ENCODE measurements around the gene OR2J1. TPM values are rescaled to one million over a fixed set of nuclear protein-coding genes. Genes with fewer than 3 reads are reported as not detected.

The OR2J1 gene
- total RNA-seq: not detected in 2 replicates

GRCh38 chr6:29099190-29099589 lies at the start of gene OR2J1:
Gene OR2J1, plus strand, starts transcription at chr6:29099490. Its CDS starts 1,453 bp downstream, at chr6:29100943.

DNA sequence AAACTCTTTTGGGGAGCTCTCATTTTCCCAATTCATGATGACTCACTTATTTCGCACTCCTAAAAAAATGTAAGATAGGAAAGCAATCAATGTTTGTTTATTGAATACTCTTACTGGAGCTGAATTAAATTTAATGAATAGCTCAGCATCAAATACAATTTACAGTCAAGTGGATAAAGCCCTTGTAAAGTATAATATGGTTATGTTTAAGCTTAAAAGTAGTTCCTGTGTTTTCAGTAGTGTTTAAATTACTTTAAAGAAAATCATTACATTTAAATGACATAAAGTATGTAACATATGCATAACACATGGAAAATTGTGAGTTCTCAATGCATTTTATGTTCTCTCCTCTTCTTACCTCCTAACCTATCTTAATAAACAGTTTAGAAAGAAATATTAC lies 12.1 kb upstream of the OR2J1 start, which contains the start of gene OR2B3:
OR2B3 (minus strand) TSS at position 101 of the 400 bp plus-strand sequence; CDS start at position 36, 65 bp downstream.

GRCh38 chr6:29107758-29108157 lies 8.5 kb downstream of the OR2J1 start, which contains the start of gene OR2J3:
Gene OR2J3, plus strand, starts transcription at chr6:29108058. Its CDS starts 3,833 bp downstream, at chr6:29111891.

Other genes with a start within 250 kb of the OR2J1 start
- 39.9 and 41.6 TPM in 2 replicates for gene TRIM27, start 175.5 kb upstream of the OR2J1 start, total RNA-seq
- gene ZNF311, start 94.2 kb upstream of the OR2J1 start, total RNA-seq: 1.6 and 2.3 TPM in 2 replicates
- gene OR2W1, start 54.3 kb upstream of the OR2J1 start, total RNA-seq: not detected in 2 replicates
- not detected in 2 replicates for gene OR2B3, start 12.2 kb upstream of the OR2J1 start, total RNA-seq
- not detected in 2 replicates for gene OR2J3, start 8.6 kb downstream of the OR2J1 start, total RNA-seq
- not detected in 2 replicates for gene OR2J2, start 71.4 kb downstream of the OR2J1 start, total RNA-seq
- not detected in 2 replicates for gene OR14J1, start 202.2 kb downstream of the OR2J1 start, total RNA-seq

Measured in bronchial smooth muscle cell (primary cell).